WTC11 (cell line): ENCODE measurements around the gene FBXO31. TPM values are rescaled to one million over a fixed set of nuclear protein-coding genes. Genes with fewer than 3 reads are reported as not detected.

Experiments used
- ATAC-seq: fragments of 200-7000 bp; cut with Tn5 transposase; 2 replicates; pipeline ENCODE4 v1.10.0; 2021; ENCODE audit warnings: mild to moderate bottlenecking, moderate library complexity
- CTCF ChIA-PET: fragments of 300-600 bp; sonication (Branson Sonifier 250); formaldehyde crosslinking; loops from one replicate; lab custom pipeline; 2021; ENCODE audit warnings: antibody characterized with exemption; lab: Charles Lee
- POLR2A ChIA-PET: fragments of 350-600 bp; sonication (Branson Sonifier 250); formaldehyde crosslinking; loops from one replicate; lab custom pipeline; 2021; ENCODE audit warnings: antibody characterized with exemption; lab: Charles Lee
- DNase-seq: peaks from one replicate; pipeline ENCODE4 v3.0.0; 2021; ENCODE audit warnings: low spot score
- H3K27ac Mint-ChIP-seq: 2 replicates; pipeline ENCODE4 v1.8.0; 2021; ENCODE audit warnings: mixed read lengths
- H3K27me3 Mint-ChIP-seq: 2 replicates; pipeline ENCODE4 v1.8.0; 2021; ENCODE audit warnings: low read depth, mild to moderate bottlenecking, moderate library complexity, mixed read lengths
- H3K36me3 Mint-ChIP-seq: 2 replicates; pipeline ENCODE4 v1.8.0; 2021; ENCODE audit warnings: mixed read lengths
- H3K4me1 Mint-ChIP-seq: 2 replicates; pipeline ENCODE4 v1.8.0; 2022; ENCODE audit warnings: mixed read lengths
- H3K4me3 Mint-ChIP-seq: 2 replicates; pipeline ENCODE4 v1.8.0; 2021; ENCODE audit warnings: mild to moderate bottlenecking, moderate library complexity, mixed read lengths
- H3K9me3 Mint-ChIP-seq: 2 replicates; pipeline ENCODE4 v1.8.0; 2021; ENCODE audit warnings: mixed read lengths
- CBFB ChIP-seq: sonication (generic); formaldehyde crosslinking; IDR thresholded peaks from 2 replicates; pipeline ENCODE4 v1.8.1; 2022; ENCODE audit warnings: mild to moderate bottlenecking, low read depth, missing genetic modification reagents
- ETV6 ChIP-seq: sonication (generic); formaldehyde crosslinking; IDR thresholded peaks from 2 replicates; pipeline ENCODE4 v1.8.1; 2022; ENCODE audit warnings: mild to moderate bottlenecking, missing genetic modification reagents
- RELA ChIP-seq: sonication (generic); formaldehyde crosslinking; IDR thresholded peaks from 2 replicates; pipeline ENCODE4 v1.8.1; 2022; ENCODE audit warnings: missing genetic modification reagents, mild to moderate bottlenecking, borderline replicate concordance
- TP53 ChIP-seq: sonication (generic); formaldehyde crosslinking; IDR thresholded peaks from 2 replicates; pipeline ENCODE4 v1.8.1; 2023; ENCODE audit warnings: mild to moderate bottlenecking, missing genetic modification reagents
- total RNA-seq: library from RNA; stranded (reverse); gene quantifications from 3 replicates; pipeline ENCODE4 v1.2.3, GENCODE V29; 2021
- TF ChIP-seq, protein P1 (sequence below): sonication (generic); formaldehyde crosslinking; IDR thresholded peaks from 2 replicates; pipeline ENCODE4 v1.8.1; 2022; ENCODE audit warnings: low read depth, mild to moderate bottlenecking, moderate library complexity, missing genetic modification reagents, borderline replicate concordance
- TF ChIP-seq, protein P2 (sequence below): sonication (generic); formaldehyde crosslinking; IDR thresholded peaks from 2 replicates; pipeline ENCODE4 v1.8.0; 2023; ENCODE audit warnings: missing genetic modification reagents, mild to moderate bottlenecking, borderline replicate concordance
- TF ChIP-seq, protein P3 (sequence below): sonication (generic); formaldehyde crosslinking; IDR thresholded peaks from 2 replicates; pipeline ENCODE4 v1.8.0; 2022; ENCODE audit warnings: mild to moderate bottlenecking, missing genetic modification reagents
- TF ChIP-seq, protein P4 (sequence below): sonication (generic); formaldehyde crosslinking; IDR thresholded peaks from 2 replicates; pipeline ENCODE4 v1.8.0; 2023; ENCODE audit warnings: missing genetic modification reagents
- TF ChIP-seq, protein P5 (sequence below): fragments of 250-450 bp; sonication (Bioruptor Pico); IDR thresholded peaks from 2 replicates; pipeline ENCODE4 v1.9.0; 2021; ENCODE audit warnings: mild to moderate bottlenecking

FBXO31 gene
- total RNA-seq, 1 experiment from 2014 or later: 22.6 TPM

DNA sequence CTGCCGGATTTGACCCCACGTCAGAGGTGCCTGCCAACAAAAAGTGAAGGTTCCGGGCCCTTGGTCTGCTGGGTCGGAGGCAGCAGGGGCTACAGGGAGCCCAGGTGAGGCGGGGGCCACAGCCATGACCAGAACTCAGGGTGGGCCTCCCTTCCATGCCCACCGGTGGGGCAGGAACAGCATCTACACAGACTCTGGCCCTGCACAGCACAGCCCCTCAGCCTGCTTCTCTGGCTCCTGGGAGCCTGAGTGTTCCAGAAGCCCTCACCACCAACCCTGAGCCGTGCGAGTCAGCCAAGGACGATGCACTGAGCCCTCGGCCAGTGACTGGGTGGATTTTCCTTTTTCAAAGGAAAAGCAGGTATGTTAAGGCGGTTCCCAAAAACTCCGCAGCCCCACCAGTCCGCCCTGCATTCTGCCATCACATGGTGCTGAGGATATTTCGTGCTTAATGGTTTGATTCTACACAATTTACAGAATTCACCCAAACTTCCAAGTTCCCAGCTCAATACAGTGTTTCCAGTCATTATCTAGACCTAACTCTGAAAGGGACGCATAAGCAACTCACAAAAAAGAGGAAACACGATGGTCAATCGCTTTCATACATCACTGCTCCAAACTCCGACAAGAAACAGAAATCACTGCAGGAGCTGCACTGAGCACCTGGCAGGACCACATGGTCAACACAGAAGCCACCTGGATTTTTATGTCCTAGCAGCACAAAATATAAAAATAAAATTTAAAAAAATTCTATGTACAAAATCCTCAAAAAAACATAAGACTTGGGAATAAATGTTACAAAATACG is 46.9 kb downstream of the FBXO31 start:
- TF ChIP-seq ETV6 (no peak), CBFB (CRISPR knock-in tag) (no peak)
- TF ChIP-seq, protein P1, sequence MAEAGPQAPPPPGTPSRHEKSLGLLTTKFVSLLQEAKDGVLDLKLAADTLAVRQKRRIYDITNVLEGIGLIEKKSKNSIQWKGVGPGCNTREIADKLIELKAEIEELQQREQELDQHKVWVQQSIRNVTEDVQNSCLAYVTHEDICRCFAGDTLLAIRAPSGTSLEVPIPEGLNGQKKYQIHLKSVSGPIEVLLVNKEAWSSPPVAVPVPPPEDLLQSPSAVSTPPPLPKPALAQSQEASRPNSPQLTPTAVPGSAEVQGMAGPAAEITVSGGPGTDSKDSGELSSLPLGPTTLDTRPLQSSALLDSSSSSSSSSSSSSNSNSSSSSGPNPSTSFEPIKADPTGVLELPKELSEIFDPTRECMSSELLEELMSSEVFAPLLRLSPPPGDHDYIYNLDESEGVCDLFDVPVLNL (CRISPR knock-in tag): no peak
- TF ChIP-seq, protein P2, sequence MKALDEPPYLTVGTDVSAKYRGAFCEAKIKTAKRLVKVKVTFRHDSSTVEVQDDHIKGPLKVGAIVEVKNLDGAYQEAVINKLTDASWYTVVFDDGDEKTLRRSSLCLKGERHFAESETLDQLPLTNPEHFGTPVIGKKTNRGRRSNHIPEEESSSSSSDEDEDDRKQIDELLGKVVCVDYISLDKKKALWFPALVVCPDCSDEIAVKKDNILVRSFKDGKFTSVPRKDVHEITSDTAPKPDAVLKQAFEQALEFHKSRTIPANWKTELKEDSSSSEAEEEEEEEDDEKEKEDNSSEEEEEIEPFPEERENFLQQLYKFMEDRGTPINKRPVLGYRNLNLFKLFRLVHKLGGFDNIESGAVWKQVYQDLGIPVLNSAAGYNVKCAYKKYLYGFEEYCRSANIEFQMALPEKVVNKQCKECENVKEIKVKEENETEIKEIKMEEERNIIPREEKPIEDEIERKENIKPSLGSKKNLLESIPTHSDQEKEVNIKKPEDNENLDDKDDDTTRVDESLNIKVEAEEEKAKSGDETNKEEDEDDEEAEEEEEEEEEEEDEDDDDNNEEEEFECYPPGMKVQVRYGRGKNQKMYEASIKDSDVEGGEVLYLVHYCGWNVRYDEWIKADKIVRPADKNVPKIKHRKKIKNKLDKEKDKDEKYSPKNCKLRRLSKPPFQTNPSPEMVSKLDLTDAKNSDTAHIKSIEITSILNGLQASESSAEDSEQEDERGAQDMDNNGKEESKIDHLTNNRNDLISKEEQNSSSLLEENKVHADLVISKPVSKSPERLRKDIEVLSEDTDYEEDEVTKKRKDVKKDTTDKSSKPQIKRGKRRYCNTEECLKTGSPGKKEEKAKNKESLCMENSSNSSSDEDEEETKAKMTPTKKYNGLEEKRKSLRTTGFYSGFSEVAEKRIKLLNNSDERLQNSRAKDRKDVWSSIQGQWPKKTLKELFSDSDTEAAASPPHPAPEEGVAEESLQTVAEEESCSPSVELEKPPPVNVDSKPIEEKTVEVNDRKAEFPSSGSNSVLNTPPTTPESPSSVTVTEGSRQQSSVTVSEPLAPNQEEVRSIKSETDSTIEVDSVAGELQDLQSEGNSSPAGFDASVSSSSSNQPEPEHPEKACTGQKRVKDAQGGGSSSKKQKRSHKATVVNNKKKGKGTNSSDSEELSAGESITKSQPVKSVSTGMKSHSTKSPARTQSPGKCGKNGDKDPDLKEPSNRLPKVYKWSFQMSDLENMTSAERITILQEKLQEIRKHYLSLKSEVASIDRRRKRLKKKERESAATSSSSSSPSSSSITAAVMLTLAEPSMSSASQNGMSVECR (CRISPR knock-in tag): no peak
- TF ChIP-seq, all 79 proteins: peak for 0
- Mint-ChIP-seq H3K4me1 (no peaks in the 10 kb centered on the region), H3K9me3 (no peaks in the 10 kb centered on the region), H3K27ac (no peak overlapping the region), H3K4me3 (no peak overlapping the region), H3K36me3 (peaks cover 13% of the 10 kb centered on the region), H3K27me3 (no peaks in the 10 kb centered on the region)
- ATAC-seq: no peak
- POLR2A ChIA-PET: no interaction called here
- CTCF ChIA-PET: no interaction called here
- DNase-seq: no peak

DNA sequence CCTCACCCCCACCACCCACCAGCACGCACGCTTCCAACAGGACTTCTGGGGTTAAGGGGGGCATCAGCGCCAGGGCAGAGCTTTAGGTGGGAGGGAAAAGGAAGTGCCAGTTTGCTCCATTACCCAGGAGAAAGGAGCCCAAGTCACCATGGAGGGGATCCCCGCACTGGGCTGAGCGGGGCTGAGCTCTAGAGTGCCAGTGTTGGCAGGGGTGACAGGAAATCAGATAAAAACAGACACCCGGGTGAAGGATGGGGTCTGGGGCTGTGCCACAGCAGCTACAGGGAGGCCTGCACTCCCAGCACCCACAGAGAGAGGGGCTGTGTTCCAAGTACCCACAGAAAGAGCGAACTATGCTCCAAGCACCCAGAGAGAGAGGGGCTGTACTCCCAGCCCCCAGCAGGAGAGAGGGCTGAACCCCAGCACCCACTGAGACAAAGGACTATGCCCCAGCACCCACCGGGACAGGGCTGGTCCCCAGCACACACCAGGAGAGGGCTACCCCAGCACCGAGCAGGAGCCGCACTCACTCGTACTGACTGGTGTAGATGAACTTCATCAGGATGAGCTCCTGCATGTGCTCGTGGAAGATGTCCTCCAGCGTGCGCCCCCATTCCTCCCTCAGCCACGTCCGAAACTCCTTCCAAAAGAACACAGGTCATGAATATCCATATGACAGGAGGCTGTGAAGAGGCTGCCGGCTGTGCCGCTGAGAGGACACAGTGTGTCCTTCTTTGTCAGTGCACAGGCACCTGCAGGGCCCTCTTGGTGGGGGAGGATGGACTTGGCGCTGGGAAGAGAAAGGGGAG is 47.7 kb downstream of the FBXO31 start:
- Mint-ChIP-seq H3K4me1 (no peaks in the 10 kb centered on the region), H3K27me3 (no peaks in the 10 kb centered on the region), H3K4me3 (no peak overlapping the region), H3K36me3 (peaks cover 16% of the 10 kb centered on the region), H3K9me3 (no peaks in the 10 kb centered on the region), H3K27ac (0 out of 2 replicates have a peak overlapping the region, but pooled peaks have one; percentile 38)
- POLR2A ChIA-PET: no interaction called here
- DNase-seq: no peak
- no peak for ATAC-seq
- TF ChIP-seq, protein P3, sequence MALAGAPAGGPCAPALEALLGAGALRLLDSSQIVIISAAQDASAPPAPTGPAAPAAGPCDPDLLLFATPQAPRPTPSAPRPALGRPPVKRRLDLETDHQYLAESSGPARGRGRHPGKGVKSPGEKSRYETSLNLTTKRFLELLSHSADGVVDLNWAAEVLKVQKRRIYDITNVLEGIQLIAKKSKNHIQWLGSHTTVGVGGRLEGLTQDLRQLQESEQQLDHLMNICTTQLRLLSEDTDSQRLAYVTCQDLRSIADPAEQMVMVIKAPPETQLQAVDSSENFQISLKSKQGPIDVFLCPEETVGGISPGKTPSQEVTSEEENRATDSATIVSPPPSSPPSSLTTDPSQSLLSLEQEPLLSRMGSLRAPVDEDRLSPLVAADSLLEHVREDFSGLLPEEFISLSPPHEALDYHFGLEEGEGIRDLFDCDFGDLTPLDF: no peak
- TF ChIP-seq, protein P4, sequence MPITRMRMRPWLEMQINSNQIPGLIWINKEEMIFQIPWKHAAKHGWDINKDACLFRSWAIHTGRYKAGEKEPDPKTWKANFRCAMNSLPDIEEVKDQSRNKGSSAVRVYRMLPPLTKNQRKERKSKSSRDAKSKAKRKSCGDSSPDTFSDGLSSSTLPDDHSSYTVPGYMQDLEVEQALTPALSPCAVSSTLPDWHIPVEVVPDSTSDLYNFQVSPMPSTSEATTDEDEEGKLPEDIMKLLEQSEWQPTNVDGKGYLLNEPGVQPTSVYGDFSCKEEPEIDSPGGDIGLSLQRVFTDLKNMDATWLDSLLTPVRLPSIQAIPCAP: no peak
- TF ChIP-seq RELA (CRISPR knock-in tag) (no peak), TP53 (CRISPR knock-in tag) (no peak)
- TF ChIP-seq, protein P5, sequence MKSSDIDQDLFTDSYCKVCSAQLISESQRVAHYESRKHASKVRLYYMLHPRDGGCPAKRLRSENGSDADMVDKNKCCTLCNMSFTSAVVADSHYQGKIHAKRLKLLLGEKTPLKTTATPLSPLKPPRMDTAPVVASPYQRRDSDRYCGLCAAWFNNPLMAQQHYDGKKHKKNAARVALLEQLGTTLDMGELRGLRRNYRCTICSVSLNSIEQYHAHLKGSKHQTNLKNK (CRISPR knock-in tag): no peak
- TF ChIP-seq, all 79 proteins: peak for 0
- CTCF ChIA-PET: no interaction called here
